Loucy (cell line): ENCODE measurements around the gene SLC4A1.

ENCODE experiments used
- H2AFZ ChIP-seq: fragments of 200-600 bp; sonication (generic); 2 replicates; pipeline ENCODE4 v1.6.0; 2016; ENCODE audit warnings: antibody characterized with exemption, mild to moderate bottlenecking, low read length, moderate library complexity
- H3F3A ChIP-seq: fragments of 200-600 bp; 2 replicates; pipeline ENCODE4 v1.6.0; 2016; ENCODE audit warnings: antibody characterized with exemption, low read depth, mild to moderate bottlenecking
- H3K27me3 ChIP-seq: fragments of 200-600 bp; sonication (generic); 2 replicates; pipeline ENCODE4 v1.6.1; 2014; ENCODE audit warnings: low read length, mild to moderate bottlenecking; ENCODE audit not compliant: insufficient read depth, poor library complexity, severe bottlenecking
- H3K36me3 ChIP-seq: fragments of 200-600 bp; sonication (generic); 2 replicates; pipeline ENCODE4 v1.6.1; 2016; ENCODE audit warnings: low read length; ENCODE audit not compliant: insufficient read depth
- H3K4me1 ChIP-seq: fragments of 200-600 bp; sonication (generic); 2 replicates; pipeline ENCODE4 v1.5.1; 2014; ENCODE audit warnings: low read length, mild to moderate bottlenecking; ENCODE audit not compliant: insufficient read depth, poor library complexity, severe bottlenecking
- H3K4me2 ChIP-seq: fragments of 200-600 bp; sonication (generic); 2 replicates; pipeline ENCODE4 v1.6.0; 2014; ENCODE audit warnings: antibody characterized with exemption, low read length, low read depth, mild to moderate bottlenecking; ENCODE audit not compliant: poor library complexity, severe bottlenecking
- H3K4me3 ChIP-seq: fragments of 200-600 bp; sonication (generic); 2 replicates; pipeline ENCODE4 v1.5.1; 2014; ENCODE audit warnings: low read length, mild to moderate bottlenecking, mixed read lengths; ENCODE audit not compliant: poor library complexity, severe bottlenecking
- H3K79me2 ChIP-seq: fragments of 200-600 bp; sonication (generic); 2 replicates; pipeline ENCODE4 v1.6.1; 2014; ENCODE audit warnings: low read length; ENCODE audit not compliant: insufficient read depth
- H3K9ac ChIP-seq: fragments of 200-600 bp; sonication (generic); 2 replicates; pipeline ENCODE4 v1.6.0; 2014; ENCODE audit warnings: mild to moderate bottlenecking, low read depth, low read length, moderate library complexity; ENCODE audit not compliant: poor library complexity, severe bottlenecking
- H3K9me2 ChIP-seq: fragments of 200-600 bp; sonication (generic); replicated peaks from 2 replicates; pipeline ENCODE4 v1.6.1; 2016; ENCODE audit warnings: low read depth, low read length, mixed read lengths
- H3K9me3 ChIP-seq: fragments of 200-600 bp; sonication (generic); 2 replicates; pipeline ENCODE4 v1.6.1; 2014; ENCODE audit warnings: mild to moderate bottlenecking, antibody characterized with exemption, low read length, low read depth; ENCODE audit not compliant: insufficient read depth
- H4K20me1 ChIP-seq: fragments of 200-600 bp; sonication (generic); 2 replicates; pipeline ENCODE4 v1.6.0; 2014; ENCODE audit warnings: antibody characterized with exemption, low read length, mild to moderate bottlenecking; ENCODE audit not compliant: insufficient read depth, poor library complexity, severe bottlenecking
- EZH2phosphoT487 ChIP-seq: fragments of 200-600 bp; IDR thresholded peaks from 2 replicates; pipeline ENCODE4 v1.6.1; 2018; ENCODE audit warnings: antibody characterized with exemption, mild to moderate bottlenecking, moderate library complexity, borderline replicate concordance
- TF ChIP-seq, protein P1 (sequence below): fragments of 200-600 bp; sonication (generic); conservative IDR thresholded peaks from 2 replicates; pipeline ENCODE4 v1.5.1; 2014; ENCODE audit warnings: mild to moderate bottlenecking, antibody characterized with exemption, low read length

Gene SLC4A1

DNA sequence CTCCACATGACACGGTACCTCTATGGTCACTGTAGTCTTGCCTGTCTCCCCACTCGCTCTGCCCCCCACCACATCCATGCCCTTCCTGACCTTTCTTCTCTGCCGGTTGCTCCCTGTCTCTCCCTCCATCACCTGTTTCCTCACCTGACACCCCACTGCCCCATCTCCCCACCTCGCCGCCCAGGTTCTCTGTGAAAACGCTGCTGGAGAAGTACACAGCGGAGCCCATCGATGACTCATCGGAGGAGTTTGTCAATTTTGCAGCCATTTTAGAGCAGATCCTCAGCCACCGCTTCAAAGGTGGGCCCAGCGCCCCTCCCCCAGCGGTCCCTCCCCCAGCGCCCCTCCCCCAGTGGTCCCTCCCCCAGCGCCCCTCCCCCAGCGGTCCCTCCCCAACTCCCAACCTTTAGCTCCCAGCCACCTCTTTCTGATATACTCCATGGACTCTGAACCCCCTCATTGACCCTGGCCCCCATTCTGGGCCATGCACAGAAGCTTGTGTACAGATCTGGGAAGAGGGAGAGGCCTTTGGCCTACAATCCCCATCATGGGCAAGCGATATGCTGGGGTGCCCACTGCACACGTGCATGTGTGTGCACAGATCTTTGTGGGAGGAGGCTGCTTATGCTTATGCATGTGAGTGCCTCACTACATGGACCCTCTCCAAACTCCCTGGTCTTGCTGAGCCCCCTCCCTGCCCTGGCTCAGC is 44.6 kb upstream of the SLC4A1 start:
- no peaks in the 10 kb centered on the region for H3K9me3 ChIP-seq
- H3K9me2 ChIP-seq, result no peaks in the 10 kb centered on the region
- TF ChIP-seq, protein P1, sequence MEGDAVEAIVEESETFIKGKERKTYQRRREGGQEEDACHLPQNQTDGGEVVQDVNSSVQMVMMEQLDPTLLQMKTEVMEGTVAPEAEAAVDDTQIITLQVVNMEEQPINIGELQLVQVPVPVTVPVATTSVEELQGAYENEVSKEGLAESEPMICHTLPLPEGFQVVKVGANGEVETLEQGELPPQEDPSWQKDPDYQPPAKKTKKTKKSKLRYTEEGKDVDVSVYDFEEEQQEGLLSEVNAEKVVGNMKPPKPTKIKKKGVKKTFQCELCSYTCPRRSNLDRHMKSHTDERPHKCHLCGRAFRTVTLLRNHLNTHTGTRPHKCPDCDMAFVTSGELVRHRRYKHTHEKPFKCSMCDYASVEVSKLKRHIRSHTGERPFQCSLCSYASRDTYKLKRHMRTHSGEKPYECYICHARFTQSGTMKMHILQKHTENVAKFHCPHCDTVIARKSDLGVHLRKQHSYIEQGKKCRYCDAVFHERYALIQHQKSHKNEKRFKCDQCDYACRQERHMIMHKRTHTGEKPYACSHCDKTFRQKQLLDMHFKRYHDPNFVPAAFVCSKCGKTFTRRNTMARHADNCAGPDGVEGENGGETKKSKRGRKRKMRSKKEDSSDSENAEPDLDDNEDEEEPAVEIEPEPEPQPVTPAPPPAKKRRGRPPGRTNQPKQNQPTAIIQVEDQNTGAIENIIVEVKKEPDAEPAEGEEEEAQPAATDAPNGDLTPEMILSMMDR, result no peak
- no peak for TF ChIP-seq EZH2phosphoT487
- no peaks in the 10 kb centered on the region for H3K36me3 ChIP-seq
- H3K79me2 ChIP-seq, result no peaks in the 10 kb centered on the region
- H3F3A ChIP-seq, result no peaks in the 10 kb centered on the region
- H2AFZ ChIP-seq, result no peak overlapping the region
- H3K9ac ChIP-seq, result no peak overlapping the region
- peaks cover 7% of the 10 kb centered on the region for H3K4me1 ChIP-seq
- H3K4me2 ChIP-seq, result no peak overlapping the region
- no peaks in the 10 kb centered on the region for H3K27me3 ChIP-seq
- no peaks in the 10 kb centered on the region for H4K20me1 ChIP-seq
- H3K4me3 ChIP-seq, result no peak overlapping the region

- no peaks in the 10 kb centered on the region for H3F3A ChIP-seq
- H3K9me3 ChIP-seq, result no peaks in the 10 kb centered on the region
- no peaks in the 10 kb centered on the region for H4K20me1 ChIP-seq
- H3K9me2 ChIP-seq, result no peaks in the 10 kb centered on the region
- no peak overlapping the region for H2AFZ ChIP-seq
- no peak overlapping the region for H3K4me3 ChIP-seq
- no peak overlapping the region for H3K9ac ChIP-seq
- H3K4me2 ChIP-seq, result no peak overlapping the region
- no peaks in the 10 kb centered on the region for H3K36me3 ChIP-seq
- TF ChIP-seq, protein P1, result no peak
- no peak for TF ChIP-seq EZH2phosphoT487
- H3K4me1 ChIP-seq, result peaks cover 7% of the 10 kb centered on the region
- H3K27me3 ChIP-seq, result no peaks in the 10 kb centered on the region
- no peaks in the 10 kb centered on the region for H3K79me2 ChIP-seq
Observed at GRCh38 chr17:44311562-44312181, 43.7 kb upstream of the SLC4A1 start.

GRCh38 chr17:44310609-44311376 is 42.9 kb upstream of the SLC4A1 start:
- Histone ChIP-seq H3F3A (no peaks in the 10 kb centered on the region), H3K9me3 (no peaks in the 10 kb centered on the region), H4K20me1 (no peaks in the 10 kb centered on the region), H3K4me1 (peaks cover 7% of the 10 kb centered on the region), H3K9me2 (no peaks in the 10 kb centered on the region), H3K9ac (no peak overlapping the region), H2AFZ (no peak overlapping the region), H3K79me2 (no peaks in the 10 kb centered on the region), H3K36me3 (no peaks in the 10 kb centered on the region), H3K27me3 (no peaks in the 10 kb centered on the region), H3K4me2 (no peak overlapping the region), H3K4me3 (no peak overlapping the region)
- TF ChIP-seq, protein P1, result no peak
- TF ChIP-seq EZH2phosphoT487, result no peak
